OCI-LY1 (cell line): ENCODE results near the gene CASS4.

Source experiments
- H2AFZ ChIP-seq: fragments of 200-600 bp; sonication (generic), shearing (Covaris generic); 2 replicates; pipeline ENCODE4 v1.6.0; 2014; ENCODE audit warnings: antibody characterized with exemption, mild to moderate bottlenecking, low read length
- H3F3A ChIP-seq: fragments of 200-600 bp; sonication (generic), shearing (Covaris generic); 2 replicates; pipeline ENCODE4 v1.6.0; 2014; ENCODE audit warnings: mild to moderate bottlenecking, antibody characterized with exemption, low read length, moderate library complexity; ENCODE audit not compliant: insufficient read depth
- H3K27ac ChIP-seq: fragments of 200-600 bp; sonication (generic); 2 replicates; pipeline ENCODE4 v1.5.1; 2014; ENCODE audit warnings: low read length, mixed run types, mild to moderate bottlenecking, low read depth; ENCODE audit not compliant: poor library complexity, severe bottlenecking
- H3K27me3 ChIP-seq: fragments of 200-600 bp; sonication (generic); 2 replicates; pipeline ENCODE4 v1.6.0; 2014; ENCODE audit warnings: antibody characterized with exemption, mild to moderate bottlenecking, low read length, moderate library complexity; ENCODE audit not compliant: insufficient read depth
- H3K36me3 ChIP-seq: fragments of 200-600 bp; sonication (generic); 2 replicates; pipeline ENCODE4 v1.6.1; 2014; ENCODE audit warnings: mild to moderate bottlenecking, antibody characterized with exemption, low read length, moderate library complexity, mixed read lengths; ENCODE audit not compliant: insufficient read depth
- H3K4me1 ChIP-seq: fragments of 200-600 bp; sonication (generic); 2 replicates; pipeline ENCODE4 v1.5.1; 2014; ENCODE audit warnings: mild to moderate bottlenecking, low read length, moderate library complexity; ENCODE audit not compliant: insufficient read depth, severe bottlenecking
- H3K4me2 ChIP-seq: fragments of 200-600 bp; sonication (generic), shearing (Covaris generic); 2 replicates; pipeline ENCODE4 v1.6.1; 2014; ENCODE audit warnings: low read length
- H3K4me3 ChIP-seq: fragments of 200-600 bp; sonication (generic); 2 replicates; pipeline ENCODE4 v1.5.1; 2014; ENCODE audit warnings: low read length, low read depth, mild to moderate bottlenecking, mixed read lengths; ENCODE audit not compliant: poor library complexity, severe bottlenecking
- H3K79me2 ChIP-seq: fragments of 200-600 bp; shearing (Covaris generic); 2 replicates; pipeline ENCODE4 v1.6.1; 2016; ENCODE audit warnings: mixed run types, low read length, mixed read lengths; ENCODE audit not compliant: insufficient read depth
- H3K9ac ChIP-seq: fragments of 200-600 bp; sonication (generic), shearing (Covaris generic); 2 replicates; pipeline ENCODE4 v1.6.1; 2014; ENCODE audit warnings: mild to moderate bottlenecking, low read length, mixed read lengths
- H3K9me2 ChIP-seq: fragments of 200-600 bp; sonication (generic), shearing (Covaris generic); 2 replicates; pipeline ENCODE4 v1.6.1; 2014; ENCODE audit warnings: low read depth, mild to moderate bottlenecking, low read length, mixed read lengths
- H3K9me3 ChIP-seq: fragments of 200-600 bp; shearing (Covaris generic); 2 replicates; pipeline ENCODE4 v1.6.1; 2014; ENCODE audit warnings: low read length, mixed read lengths
- H4K20me1 ChIP-seq: fragments of 200-600 bp; sonication (generic), shearing (Covaris generic); 2 replicates; pipeline ENCODE4 v1.6.0; 2016; ENCODE audit warnings: mild to moderate bottlenecking, low read length; ENCODE audit not compliant: insufficient read depth
- EZH2 ChIP-seq: fragments of 200-600 bp; sonication (generic), shearing (Covaris generic); IDR thresholded peaks from 2 replicates; pipeline ENCODE4 v1.8.0; 2017; ENCODE audit warnings: borderline replicate concordance, mixed run types, mild to moderate bottlenecking, antibody characterized with exemption, low read length, moderate library complexity, mixed read lengths
- TF ChIP-seq, protein P1 (sequence below): fragments of 200-600 bp; sonication (generic), shearing (Covaris generic); IDR thresholded peaks from 2 replicates; pipeline ENCODE4 v1.5.1; 2017; ENCODE audit warnings: mild to moderate bottlenecking, antibody characterized with exemption, low read length, moderate library complexity, mixed read lengths

CASS4 gene, protein sequence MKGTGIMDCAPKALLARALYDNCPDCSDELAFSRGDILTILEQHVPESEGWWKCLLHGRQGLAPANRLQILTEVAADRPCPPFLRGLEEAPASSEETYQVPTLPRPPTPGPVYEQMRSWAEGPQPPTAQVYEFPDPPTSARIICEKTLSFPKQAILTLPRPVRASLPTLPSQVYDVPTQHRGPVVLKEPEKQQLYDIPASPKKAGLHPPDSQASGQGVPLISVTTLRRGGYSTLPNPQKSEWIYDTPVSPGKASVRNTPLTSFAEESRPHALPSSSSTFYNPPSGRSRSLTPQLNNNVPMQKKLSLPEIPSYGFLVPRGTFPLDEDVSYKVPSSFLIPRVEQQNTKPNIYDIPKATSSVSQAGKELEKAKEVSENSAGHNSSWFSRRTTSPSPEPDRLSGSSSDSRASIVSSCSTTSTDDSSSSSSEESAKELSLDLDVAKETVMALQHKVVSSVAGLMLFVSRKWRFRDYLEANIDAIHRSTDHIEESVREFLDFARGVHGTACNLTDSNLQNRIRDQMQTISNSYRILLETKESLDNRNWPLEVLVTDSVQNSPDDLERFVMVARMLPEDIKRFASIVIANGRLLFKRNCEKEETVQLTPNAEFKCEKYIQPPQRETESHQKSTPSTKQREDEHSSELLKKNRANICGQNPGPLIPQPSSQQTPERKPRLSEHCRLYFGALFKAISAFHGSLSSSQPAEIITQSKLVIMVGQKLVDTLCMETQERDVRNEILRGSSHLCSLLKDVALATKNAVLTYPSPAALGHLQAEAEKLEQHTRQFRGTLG

DNA sequence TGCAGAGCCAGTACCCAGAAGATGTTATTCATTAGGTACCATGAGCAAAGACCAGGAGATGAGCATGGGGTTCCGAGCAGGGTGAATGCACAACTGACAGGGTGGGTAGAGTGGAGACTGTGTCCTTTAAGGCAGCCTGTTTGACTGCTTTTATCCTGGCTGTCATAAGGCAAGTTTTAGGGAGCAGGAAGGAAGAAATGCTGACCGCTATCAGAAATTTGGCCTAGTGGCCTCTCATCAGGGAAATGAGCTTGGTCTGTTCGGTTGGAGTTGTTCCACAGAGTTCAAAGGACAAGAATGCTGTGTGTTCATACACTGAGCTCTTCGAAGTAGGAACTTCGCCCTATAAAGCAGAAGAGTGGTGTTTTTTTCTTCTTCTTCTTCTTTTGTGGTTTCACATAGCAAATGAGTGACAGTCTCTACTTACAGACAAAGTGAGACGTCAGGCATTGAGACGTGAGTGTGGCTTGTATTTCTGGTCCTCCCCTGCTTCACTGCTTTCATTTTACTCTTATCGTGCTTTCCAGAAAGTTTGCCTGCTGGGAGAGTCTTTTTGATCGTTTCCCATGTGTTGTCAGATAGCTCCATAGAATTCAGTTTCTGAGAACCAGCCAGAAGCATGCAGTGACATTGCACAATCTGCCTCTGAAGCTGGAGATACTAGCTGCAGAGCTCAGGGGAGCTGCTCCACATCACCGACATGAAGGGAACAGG lies at the start of gene CASS4:
Gene CASS4 (plus strand): TSS at position 502 of the 714 bp plus-strand sequence. CDS start 199 bp downstream, at position 701.
- no peaks in the 10 kb centered on the region for H3K9me2 ChIP-seq
- no peaks in the 10 kb centered on the region for H3F3A ChIP-seq
- no peak within 1 kb of the TSS; the same call in 1 of the 2 replicates for H3K9ac ChIP-seq
- H2AFZ ChIP-seq = no peak within 1 kb of the TSS
- peaks cover 21% of the 10 kb centered on the region for H3K36me3 ChIP-seq
- TF ChIP-seq, protein P1, sequence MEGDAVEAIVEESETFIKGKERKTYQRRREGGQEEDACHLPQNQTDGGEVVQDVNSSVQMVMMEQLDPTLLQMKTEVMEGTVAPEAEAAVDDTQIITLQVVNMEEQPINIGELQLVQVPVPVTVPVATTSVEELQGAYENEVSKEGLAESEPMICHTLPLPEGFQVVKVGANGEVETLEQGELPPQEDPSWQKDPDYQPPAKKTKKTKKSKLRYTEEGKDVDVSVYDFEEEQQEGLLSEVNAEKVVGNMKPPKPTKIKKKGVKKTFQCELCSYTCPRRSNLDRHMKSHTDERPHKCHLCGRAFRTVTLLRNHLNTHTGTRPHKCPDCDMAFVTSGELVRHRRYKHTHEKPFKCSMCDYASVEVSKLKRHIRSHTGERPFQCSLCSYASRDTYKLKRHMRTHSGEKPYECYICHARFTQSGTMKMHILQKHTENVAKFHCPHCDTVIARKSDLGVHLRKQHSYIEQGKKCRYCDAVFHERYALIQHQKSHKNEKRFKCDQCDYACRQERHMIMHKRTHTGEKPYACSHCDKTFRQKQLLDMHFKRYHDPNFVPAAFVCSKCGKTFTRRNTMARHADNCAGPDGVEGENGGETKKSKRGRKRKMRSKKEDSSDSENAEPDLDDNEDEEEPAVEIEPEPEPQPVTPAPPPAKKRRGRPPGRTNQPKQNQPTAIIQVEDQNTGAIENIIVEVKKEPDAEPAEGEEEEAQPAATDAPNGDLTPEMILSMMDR = no peak
- no peak for TF ChIP-seq EZH2
- peak within 1 kb of the TSS; percentile 25 for H3K4me2 ChIP-seq
- no peaks in the 10 kb centered on the region for H3K27me3 ChIP-seq
- no peaks in the 10 kb centered on the region for H3K79me2 ChIP-seq
- H3K27ac ChIP-seq = peak within 1 kb of the TSS; percentile 76
- peak within 1 kb of the TSS; percentile 3 for H3K4me3 ChIP-seq
- no peaks in the 10 kb centered on the region for H4K20me1 ChIP-seq
- no peaks in the 10 kb centered on the region for H3K9me3 ChIP-seq
- peaks cover 12% of the 10 kb centered on the region for H3K4me1 ChIP-seq

DNA sequence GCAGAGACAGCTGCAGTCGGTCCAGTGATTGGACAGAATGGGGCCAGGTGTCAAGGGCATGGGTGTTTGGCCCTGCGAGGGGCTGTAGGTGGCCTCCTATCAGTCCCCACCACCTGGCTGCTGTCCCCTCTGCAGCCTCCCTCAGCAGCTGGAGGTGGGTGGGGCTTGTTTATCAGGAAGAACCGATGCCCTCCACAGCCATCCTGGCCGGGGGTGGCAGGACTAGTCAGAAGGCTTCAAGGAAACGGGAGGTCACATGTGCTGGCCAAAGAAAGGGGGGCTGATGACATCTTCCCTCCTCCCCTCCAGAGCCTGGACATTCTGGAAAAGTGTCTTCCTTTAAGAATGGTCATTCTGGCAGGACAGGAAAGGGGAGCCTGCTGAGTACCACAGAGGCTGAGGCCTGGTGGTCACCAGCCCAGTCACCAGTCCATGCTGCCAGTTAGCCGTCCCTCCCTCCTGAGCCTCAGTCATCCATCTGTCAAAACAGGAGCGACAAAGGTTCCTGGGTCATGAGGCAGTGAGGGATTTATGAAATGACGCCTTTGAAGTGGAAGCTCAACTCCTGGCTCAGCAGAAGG lies 49.1 kb upstream of the CASS4 start:
- Histone ChIP-seq H3K9ac (no peak overlapping the region), H2AFZ (no peak overlapping the region), H3K27ac (no peak overlapping the region), H3K36me3 (no peaks in the 10 kb centered on the region; the same call in 1 of the 2 replicates), H3K79me2 (no peaks in the 10 kb centered on the region), H3K4me1 (peaks cover 9% of the 10 kb centered on the region), H4K20me1 (no peaks in the 10 kb centered on the region), H3K27me3 (no peaks in the 10 kb centered on the region), H3K9me2 (no peaks in the 10 kb centered on the region), H3K4me3 (no peak overlapping the region), H3F3A (no peaks in the 10 kb centered on the region), H3K9me3 (no peaks in the 10 kb centered on the region), H3K4me2 (no peak overlapping the region)
- TF ChIP-seq EZH2 = no peak
- TF ChIP-seq, protein P1 = no peak

DNA sequence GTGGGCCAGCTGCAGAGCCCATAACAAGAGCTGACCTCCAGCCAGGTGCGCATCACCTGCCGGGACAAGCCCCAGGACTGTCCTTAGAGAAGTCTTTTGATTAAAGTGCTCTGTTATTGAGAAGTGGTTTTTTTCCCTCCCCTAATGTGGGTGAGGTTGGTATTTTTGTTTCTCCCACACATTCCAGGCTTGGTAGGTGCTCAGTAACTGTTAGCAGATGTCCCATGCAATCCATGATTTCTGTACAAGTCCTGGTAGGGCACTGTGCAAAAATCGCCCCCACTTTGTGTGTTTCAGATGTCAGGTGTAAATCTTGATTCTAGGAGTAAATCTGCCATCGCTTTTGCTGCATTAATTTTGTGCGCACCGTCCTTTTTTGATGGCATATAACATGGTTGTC lies 48.6 kb upstream of the CASS4 start:
- Histone ChIP-seq H3K4me1 (peaks cover 5% of the 10 kb centered on the region), H3K9ac (no peak overlapping the region), H3K27me3 (no peaks in the 10 kb centered on the region), H3K79me2 (no peaks in the 10 kb centered on the region), H3K9me3 (no peaks in the 10 kb centered on the region), H3K9me2 (no peaks in the 10 kb centered on the region), H2AFZ (no peak overlapping the region), H3F3A (no peaks in the 10 kb centered on the region), H3K36me3 (no peaks in the 10 kb centered on the region; the same call in 1 of the 2 replicates), H3K4me3 (no peak overlapping the region), H3K27ac (no peak overlapping the region), H3K4me2 (no peak overlapping the region), H4K20me1 (no peaks in the 10 kb centered on the region)
- TF ChIP-seq EZH2 = no peak
- TF ChIP-seq, protein P1 = no peak
